ACHN (cell line): ENCODE results near the gene MEF2D.

Experiments used
- DNase-seq: peaks from one replicate; pipeline ENCODE4 v3.0.0-alpha.2; 2015
- in situ Hi-C: cut with HindIII; loops from 2 replicates; pipeline ENCODE4 v1.10.0; 2017; ENCODE audit warnings: low sequenced_read_pairs, low pct_ligation_motif_present, low pct_unique_long_range_greater_than_20kb

MEF2D gene

DNA sequence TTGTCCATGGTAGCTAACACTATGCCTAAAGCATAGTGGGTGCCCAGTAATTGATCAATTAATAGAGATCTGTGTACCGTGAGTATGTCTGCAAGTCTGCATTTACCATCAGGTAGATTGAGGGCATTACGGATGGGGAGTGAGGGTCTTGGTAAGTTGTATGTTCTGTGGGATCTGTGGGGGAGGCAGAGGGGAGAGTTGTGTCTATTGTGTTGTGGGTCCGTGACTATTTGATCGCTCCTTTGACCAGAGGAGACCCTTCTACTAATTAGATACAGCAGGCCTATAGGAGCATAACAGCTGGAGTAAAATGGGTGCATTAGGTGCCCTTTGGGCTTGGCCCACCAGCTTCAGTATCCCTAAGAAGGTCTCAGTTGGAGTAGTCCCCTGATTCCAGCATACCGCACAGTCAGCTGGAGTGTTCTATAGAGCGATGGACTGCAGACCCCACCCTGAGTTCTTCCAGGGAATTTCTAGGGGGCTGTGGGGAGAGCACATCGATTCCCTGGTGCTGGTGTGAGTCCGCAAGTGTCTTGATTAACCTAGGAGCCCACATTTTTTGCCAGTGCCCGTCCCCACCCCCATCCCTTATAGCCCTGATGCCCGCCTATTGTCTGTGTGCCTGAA lies 75.7 kb downstream of the MEF2D start:
- in situ Hi-C loops: no loop called here
- DNase-seq: no peak

DNA sequence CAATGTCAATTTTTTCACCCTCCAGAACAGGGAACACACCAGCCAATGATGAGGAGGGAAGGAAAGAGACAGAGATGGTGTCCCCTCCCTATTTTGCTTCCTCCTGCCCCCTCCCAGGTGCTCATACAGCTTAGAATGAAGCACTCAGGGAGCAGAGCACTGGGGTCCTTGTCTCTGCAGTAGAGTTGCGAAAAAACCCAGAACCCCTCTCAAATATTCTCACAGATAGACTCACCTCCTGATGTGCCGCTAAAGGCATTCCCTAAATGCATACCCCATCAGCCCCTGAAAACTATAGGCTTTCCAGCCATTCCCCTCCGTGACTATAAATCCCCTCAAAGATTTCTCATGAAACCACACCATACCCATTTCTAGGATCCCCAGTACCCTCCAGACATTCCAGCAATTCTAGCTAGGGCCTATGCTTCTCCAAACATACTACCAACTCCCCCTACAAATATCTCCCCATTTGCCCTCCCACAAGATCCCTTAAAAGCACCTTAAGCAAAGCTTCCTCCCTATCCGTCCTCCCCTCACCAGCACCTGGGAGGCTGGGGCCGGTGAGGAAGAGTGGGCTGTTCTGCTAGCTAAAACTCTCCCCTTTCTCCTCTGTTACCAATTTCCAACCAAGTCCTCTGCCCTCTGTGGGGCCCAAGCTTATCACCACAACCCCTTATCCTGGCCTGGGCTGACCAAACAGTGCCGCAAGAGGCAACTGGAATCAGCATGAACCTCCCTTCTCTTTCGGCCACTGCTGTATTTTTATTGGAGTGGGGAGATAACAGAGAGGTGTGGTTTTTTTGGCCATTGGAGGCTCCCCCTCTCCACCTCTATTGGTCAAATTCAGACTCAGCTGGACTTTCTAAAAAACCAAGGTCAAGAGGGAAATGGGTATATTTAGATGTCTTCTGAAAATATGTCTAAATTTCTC lies 76.9 kb downstream of the MEF2D start:
- no peak for DNase-seq
- in situ Hi-C loops: no loop called here

DNA sequence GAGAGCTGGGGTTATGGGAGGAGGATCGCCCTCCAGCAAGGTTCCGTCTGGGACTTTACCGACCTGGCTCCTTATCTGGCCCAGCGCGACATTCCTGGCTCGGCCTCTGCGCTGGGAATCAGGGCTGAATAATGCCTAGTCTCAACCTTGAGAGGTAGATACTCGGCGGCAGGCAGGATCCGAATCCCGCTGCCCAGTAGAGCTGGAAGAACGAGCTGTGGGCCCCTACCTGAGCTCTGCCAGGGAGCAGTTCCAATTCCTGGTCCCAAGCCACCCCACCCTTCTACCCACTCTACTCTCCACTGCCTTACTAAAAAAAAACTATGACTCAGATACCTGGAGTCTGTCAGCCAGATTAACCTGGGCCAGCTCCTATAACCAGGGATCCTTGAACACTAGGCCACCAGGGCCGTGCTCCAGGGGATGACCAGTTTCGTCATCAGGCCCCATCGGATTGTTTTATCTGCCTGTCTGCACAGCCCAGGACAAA lies 77.9 kb downstream of the MEF2D start:
- in situ Hi-C loops: no loop called here
- DNase-seq: no peak

DNA sequence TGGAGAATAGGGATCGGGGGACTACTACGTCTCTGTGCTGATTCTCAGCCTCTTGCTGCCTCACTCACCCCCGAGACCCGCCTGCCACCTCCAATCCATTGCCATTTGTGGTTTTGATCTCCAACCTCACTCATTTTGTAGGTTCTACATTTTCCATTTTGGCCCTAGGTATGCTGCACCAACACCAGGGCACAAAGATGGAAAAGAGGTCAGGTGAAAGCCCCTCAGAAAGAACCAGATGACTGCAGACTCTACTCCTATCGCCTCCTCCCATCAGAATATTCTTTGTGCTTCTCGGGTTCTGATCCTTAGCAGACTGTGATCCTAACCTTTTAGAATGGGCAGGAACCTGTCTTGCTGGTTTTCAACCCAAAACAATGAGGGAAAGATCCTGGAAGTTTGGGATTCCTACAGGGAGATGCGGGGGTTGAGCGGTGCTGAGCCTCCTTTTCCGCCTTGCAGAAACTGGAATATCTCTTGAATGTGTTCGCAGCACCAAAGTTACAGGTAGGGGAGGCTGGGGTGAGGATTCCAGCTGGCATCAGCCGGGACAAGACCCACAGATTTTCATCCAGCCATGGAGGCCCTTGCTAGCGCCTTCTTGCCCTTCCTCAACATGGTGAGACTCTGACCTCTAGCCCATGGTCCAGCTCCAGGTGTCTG lies 78.5 kb downstream of the MEF2D start:
- no peak for DNase-seq
- in situ Hi-C loops: no loop called here

DNA sequence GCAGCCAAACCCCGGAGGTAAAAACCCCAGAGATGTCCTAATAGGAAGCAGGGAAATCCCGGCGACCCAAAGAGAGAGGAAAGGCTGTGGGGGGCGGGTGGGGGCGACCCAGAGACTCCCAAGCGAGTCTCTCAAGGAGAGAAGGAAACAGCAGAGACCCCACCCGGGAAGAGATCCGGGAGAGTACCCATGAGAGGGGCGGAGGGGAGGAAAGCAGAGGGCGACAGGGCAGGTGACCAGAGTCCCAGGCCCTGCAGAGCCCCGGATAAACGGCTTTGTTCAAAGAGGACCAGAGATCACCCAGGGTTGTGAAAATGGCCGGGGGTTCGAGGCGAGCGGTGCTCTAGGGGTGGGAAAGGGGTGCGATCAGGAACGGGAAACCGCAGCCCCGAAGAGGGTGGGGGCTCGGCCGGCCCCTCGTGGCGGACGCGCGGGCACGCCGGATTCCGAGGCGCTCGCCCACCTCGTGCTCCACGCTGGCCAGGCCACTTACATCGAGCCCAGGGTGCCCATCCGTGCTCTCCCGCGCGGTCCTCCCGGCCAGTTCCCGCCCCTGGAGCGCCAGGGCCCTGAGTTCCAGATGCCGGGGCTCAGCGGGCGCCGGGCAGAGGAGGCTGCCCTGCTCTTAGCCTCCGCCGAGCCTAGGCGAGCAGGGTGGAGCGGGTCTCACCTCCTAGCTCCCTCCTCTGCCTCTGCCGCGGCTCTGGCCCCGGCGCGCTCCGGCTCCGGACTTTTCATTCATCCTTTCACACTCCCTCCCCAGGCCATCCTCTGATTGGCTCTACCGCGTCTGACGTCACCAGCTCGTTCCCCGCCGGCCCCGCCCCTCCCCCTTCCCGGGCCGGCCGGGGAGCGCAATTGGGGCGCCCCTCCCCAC lies 79.3 kb downstream of the MEF2D start:
- in situ Hi-C loops: no loop called here
- peak; percentile 64 for DNase-seq

DNA sequence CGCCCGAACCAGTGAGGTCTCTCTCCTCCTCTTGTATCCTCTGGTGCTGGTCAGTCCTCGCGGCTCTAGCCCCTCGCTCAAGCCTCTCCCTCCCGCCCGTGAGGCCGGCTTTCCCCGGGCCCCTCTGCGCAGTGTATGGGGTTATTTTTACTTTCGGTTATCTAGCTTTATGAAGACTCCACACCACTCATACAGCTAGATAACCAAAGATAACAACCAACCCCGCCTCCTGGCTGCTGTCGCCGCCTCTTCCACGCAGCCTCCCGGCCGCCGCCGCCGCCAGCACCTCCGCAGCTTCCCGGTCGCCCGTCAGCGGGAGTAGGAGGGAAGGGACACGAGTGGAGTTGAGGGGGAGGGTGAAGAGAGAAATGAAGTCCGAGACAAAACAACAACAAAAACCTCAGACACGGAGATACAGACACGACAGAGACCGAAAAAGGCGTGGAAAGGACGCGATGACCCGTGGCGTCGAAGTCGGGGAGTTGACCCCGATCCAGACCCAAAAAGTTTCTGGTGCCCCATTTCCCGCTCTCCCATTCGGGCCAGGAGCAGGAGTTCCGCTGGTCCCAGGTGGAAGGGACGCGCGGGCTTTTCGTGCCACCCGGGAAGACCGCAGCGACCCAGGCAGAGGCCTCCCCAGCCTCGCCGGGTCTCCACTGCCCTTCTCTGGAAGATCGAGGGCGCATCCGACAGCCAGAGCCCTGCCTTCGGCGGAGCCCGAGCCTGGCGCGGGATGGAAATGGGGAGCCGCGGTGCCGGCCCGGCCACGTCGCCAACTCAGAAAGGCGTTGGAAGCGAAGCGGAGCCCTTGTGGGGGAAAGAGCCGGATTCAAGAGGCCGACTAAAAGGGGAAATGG lies 80.1 kb downstream of the MEF2D start:
- DNase-seq: no peak
- in situ Hi-C loops: no loop called here

DNA sequence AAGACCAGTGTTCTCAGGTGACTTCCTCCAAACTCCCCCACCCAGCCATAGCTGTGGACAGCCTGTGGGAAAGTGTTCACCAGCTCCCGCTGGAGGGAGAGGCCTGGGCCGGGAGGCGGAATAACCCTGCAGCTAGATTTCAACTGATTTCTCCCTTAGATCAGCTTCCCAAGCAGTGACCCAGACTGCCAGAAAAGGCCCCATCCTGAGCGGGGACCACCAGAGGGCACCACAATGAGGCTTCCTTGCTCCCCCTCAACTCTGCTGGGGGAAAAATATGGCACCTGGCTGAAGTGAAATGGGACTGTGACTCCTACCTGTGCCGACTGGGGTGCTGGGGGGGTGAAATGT lies 80.7 kb downstream of the MEF2D start:
- DNase-seq: no peak
- in situ Hi-C loops: no loop called here

DNA sequence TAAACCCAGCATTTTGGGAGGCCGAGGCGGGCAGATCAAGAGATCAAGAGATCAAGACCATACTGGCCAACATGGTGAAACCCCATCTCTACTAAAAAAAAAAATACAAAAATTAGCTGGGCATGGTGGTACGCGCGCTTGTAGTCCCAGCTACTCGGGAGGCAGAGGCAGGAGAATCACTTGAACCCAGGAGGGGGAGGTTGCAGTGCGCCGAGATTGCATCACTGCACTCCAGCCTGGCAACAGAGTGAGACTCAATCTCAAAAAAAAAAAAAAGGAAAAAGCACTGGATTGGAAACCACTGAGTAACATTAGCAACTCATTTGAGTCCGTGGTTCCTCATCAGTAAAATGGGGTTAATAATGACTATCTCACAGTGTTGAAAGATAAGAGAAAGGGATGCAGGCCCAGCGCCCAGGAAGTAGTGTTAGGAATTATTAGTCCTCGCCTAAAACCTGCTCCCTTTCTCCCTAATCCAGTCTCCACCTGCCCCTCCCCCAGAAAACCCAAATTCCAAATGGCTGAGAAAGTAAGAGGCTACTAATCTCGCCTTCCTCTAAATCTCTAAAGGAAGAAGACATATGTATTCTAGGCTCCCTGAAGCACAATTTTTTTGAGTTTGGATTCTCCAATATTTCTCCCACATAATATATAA lies 82.0 kb downstream of the MEF2D start:
- in situ Hi-C loops: no loop called here
- no peak for DNase-seq

DNA sequence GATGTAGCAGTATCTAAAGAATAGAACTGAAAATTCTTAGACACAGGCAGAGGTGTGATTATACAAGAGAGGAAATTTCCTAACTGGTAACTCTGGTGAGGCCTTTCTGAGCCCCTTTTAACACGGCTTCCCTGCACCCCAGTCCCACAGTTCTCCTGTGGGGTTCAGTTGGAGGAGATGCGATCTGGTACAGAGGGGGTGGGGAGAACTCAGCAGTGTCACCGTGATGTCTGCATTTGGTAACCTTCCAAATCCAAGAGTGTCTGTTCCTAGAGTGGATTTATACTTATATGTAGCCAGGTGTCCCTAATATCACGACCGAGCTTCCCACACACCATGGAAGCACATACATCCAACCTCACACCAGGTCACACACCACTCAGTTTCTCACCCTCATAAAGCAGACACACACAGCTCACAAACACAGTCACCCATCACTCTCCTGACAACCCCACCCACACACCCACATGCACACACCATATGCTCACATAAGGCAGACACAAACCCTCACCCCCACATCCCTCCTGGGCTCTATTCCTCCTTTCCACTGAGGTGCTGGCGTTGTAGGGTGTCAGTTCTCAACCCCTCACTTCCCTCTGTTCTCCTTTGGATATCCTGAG lies 83.1 kb downstream of the MEF2D start:
- no peak for DNase-seq
- in situ Hi-C loops: no loop called here

DNA sequence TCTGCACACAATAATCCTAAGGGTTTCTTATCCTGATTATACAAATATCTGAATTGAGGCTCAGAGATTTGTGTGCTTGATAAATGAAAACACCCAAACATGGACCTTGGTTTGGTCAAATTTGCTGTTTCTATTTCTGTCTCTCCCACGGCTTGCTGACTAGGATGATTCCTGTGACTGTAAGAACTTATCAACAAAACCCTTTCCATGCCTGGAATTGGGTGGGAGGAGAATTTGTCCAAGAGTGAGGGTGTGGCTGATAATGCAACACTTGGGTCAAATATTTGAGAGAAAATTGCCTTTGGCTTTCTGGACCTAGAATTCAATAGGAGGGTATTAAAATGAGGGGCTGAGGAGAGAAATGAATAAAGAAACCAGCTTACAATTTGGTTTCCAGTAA lies 83.6 kb downstream of the MEF2D start:
- DNase-seq: no peak
- in situ Hi-C loops: no loop called here

DNA sequence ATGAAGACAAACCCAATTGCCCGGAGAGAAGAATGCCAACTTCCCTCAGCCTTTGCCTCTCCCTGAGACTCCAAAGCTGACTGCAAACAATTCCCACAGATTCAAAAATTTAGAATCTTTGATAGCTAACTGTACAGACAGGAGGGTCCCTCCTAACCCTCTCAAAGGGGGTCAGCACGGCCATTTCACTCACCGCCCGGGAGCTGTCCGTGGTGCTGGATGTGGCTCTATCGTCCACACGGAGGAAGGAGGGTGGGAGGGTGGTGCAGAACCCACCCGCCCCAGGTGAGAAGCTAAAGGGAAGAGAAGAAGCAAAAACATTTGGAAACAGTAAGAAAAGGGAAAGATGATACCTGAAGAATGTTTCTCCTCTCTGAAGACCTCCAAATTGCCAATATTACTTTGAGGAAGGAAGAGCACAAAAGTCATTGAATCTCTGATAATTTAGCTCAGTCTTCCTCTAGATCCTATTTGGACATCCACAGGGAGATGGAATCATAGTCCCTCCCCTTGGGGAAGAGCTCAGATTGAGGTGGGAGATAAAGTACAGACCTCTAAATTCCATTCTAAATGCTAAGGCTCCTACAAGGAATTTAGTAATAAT lies 86.0 kb downstream of the MEF2D start:
- peak; percentile 27 for DNase-seq
- in situ Hi-C loops: no loop called here
